ENCODE measurements around the gene FAIM2.

The FAIM2 gene

DNA sequence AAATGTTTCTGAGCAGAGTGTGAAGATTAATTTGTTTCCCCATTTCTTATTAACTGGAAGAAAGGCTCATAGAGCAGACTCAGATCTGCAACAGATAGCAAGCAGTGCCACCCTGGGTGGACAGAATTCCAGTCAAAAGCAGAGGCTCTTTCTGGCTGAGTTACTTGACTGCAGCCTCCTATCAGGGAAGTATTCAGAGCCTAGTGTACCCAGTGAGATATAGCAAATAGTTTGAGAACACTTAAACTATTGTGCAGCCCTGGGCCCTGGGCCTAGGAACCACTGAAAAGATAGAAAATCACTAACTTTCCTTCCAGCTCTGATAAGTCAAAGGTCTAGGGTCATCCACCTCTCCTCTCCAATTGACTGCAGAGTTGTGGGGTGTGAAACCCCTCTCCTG is 35.6 kb upstream of the FAIM2 start:
- no peak for DNase-seq

DNA sequence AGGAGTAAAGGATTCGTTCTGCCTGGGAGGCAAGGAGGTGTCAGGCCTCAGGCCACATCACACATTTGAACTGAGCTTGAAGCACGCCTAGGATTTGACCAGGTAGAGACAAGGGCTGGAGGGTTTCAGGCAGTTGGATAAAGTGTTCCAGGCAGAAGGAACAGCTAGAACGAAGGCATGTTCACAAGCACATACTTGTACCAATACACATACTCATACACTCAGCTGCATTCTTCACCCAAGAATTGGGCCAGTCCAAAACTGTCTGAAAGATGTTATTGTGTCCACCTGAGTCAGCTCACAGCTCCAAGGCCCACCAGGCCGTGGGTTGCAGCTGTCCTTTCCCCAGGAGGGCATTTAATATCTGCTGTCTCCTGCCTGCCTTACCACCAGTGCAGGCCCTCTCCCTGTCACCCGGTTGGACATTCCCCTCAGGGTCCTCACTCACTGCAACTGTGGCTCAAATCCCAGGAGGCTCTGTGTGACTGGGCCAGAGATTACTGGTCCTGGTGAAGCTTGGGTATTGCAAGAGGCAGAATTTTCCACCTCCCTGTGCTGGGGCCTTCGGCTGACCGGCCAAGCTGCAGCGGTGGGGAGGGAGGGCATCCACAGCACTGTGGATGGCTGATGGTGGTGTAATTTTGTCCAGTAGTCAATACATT is 34.1 kb upstream of the FAIM2 start:
- DNase-seq: no peak

DNA sequence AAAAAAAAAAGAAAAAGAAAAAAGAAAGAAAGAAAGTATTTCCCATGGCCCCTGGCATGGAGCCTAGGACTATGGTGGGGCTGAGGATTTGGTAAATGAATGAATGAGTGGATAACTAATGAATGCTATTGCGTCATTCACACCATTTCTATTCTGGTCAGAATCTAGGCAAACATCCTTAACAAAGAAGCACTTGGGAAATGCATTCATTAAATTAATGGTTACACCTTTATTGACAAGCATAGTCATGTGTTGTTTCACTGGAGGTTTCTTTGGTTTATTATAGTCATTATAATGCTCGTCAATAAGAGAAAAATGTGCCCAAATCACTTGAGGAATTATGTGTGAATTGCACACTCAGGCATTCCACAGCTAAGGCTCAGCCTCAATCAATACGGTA is 33.2 kb upstream of the FAIM2 start:
- DNase-seq: no peak

DNA sequence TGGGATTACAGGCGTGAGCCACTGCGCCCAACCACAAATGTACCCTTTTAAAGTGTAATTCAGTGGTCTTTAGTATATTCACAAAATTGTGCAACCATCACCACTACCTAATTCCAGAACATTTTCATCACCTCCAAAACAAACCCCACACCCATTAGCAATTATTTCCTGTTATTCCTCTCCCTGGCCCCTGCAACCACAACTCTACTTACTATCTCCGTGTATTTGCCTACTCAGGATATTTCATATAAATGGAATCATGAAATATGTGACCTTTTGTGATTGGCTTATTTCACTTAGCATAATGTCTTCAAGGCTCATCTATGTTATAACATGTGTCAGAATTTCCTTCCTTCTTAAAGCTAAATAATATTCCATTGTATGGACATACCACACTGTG is 30.8 kb upstream of the FAIM2 start:
- no peak for DNase-seq

DNA sequence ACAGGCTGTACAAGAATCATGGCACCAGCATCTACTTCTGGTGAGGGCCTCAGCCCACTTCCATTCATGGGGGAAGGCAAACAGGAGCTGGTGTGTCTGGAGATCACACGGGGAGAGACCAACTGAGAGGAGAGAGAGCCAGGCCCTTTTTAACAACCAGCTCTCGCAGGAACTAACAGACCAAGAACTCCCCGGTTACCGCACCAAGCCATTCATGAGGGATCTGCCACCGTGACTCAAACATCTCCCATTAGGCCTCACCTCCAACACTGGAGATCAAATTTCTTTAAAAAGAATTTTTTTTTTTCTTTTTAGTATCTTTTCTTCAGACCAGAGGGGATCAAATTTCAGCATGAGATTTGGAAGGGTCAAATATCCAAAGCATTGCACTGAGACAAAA is 30.1 kb upstream of the FAIM2 start:
- no peak for DNase-seq

DNA sequence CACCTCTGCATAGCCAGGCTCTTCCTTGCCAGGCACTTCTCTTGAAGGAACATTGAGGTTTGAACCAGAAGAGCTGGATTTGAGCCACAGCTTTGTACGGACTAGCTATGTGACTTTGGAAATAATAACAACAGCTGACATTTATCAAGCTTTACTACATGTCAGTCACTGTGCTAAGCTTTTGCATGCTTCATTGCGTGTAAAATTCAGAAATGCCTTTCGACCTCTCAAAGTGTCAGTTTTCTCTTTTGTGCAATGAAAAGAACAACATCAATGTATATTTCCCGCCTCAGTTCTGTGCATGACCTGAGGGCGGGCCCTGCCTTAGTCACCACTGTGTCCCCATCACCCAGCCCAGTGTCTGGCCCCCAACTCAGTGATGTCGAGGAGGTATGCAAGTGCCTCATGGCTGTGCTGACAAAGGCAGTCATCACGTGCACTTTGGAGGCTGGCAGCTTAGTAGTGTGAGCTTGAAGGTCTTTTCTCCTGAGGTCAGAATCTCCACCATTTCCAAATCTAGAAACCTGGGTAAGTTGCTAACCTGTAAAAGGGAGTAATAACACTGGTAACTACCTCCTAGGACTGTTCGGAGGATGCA is 28.9 kb upstream of the FAIM2 start:
- DNase-seq: no peak

DNA sequence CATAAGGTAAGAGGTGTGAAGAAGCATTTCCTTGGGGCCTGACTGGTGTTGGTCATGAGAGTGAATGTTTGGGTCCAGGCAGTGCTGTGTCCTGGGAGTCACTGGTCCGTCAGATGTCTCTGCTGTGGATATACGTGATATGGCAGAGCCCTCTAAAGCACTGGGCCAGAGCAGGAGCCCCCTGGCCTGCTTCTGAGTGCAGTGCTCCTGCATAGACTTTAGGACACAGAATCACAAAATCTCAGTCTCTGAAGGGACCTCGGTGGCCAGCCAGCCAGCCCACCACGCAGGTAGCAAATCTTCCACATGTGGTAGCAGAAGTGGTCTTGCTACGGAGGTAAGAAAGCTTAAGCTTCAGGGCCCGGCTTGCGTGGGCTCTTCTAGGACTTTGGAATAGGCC is 28.3 kb upstream of the FAIM2 start:
- no peak for DNase-seq

DNA sequence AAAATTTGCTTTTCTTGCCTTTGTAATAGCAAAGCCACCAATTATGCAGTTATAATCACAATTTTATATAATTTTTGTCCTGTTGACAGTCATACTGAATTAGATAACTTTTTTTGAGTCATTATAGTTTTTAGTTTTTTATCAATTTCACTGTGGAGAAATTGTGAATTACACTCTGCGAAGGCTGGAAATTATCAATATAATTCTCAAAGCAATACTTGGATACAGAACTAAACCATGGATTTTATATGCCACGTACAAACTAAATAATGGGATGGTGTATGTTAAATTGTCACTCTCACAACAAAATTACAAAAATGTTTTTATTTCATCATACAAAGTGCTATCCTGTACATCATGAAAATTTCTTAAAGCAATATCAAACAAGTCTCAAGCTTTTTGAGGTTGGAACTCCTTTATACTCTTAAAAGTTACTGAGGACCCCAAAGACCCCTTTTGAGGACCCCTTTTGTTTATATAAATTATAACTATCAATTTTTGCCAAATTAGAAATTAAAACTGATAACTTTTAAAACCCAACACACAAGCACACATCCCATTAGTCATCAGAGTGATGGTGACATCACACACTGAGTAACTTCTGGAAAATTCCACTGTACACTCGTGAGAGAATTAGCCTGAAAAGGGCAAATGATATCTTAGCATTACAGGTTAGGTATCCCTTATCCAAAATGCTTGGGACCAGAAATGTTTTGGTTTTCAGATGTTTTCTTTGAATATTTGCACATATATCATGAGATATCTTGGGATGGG is 27.0 kb upstream of the FAIM2 start:
- no peak for DNase-seq

DNA sequence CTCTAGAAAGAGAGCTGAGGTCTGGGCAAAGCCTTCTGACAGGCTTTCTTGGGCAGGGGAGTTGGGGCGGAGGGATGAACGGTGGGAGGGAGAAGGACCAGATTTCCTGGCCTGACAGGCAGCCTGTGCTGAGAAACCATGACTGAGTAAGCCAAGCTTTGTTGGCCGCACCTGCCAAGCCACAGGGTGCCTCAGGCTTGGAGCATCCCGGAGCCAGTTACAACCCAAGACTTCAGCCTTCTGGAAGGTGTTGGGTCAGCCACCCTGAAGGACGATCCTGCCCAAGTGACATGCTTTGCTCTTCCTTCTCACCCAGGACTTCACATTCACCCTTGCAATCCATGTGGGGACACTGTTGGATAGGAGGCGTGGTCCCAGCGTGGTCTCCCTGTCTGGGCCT is 25.9 kb upstream of the FAIM2 start:
- no peak for DNase-seq

DNA sequence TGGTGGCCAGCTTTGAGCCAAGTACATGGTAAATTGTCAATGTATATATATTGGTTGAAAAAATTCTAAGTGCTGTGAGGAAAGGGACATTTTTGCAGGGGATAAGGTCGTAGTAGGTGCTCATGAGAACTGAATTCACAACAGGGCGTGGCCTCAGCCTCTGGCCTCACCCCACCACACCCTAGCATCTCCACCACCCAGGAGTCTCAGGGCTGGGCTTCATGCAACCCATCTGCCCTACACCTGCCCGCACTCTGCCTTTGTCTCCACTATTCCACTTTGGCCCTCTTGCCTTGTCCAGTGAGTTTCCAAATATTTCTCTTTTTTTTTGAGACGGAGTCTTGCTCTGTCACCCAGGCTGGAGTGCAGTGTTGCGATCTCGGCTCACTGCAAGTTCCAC is 24.8 kb upstream of the FAIM2 start:
- DNase-seq: no peak

DNA sequence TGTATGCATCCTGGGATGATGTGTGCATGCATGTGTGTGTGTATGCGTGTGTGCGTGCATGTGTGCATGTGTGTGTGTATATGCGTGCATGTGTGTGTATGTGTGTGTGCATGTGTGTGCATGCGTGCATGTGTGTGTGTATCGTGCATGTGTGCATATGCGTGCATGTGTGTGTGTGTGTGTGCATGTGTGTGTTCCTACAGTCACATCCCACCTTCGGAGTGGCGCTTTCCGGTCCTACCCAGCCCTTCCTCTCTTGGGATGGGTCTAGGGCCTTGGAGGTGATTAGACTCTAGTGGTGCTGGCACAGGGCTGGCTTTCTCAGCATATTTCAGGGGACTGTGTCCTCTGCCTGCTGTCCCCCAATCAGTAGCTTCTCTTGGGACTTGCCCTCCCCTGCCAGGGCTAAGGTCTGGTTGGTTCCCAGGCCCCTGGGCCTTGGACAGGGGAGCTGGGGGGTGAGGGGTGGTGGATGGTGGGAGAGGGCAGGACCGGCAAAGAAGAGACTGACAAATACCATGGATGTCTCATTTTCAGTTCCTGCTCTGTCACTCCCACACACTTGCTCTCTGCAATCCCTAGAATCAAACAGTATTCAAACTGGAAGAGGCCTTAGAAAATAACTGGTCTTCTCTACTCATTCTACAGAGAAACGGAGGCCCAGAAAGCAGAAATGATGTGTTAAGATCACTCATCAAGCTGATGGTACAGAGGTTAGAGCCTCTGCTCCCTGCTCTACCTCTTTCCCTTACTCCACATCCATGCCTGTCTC is 21.9 kb upstream of the FAIM2 start:
- DNase-seq: no peak

DNA sequence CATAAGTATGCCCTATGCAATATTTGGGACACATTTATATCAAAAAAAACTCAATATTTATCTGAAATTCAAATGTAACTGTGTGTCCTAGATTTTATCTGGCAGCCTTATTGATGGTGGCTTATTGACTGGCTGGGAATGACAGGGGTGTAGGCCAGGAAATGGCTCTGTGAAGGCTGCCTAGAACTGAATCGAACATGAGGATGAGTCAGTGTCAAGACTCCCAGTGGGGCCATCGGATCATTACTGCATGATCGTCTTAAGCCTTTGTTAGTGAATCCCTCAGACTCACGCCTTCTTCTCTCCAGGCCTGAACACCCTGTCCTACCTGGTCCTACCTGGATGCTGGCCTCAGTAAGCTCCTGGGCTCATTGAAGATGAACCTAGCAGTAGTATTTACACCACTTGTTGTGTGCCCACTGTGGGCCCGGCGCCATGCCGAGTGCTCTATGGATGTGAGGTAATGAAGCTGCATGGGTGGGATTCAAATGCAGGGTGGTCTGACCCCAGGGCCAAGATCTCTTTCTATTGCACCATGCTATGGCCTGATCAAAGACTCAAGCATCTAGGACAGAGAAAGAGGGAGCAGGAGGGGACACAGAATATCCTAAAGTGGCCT is 21.0 kb upstream of the FAIM2 start:
- no peak for DNase-seq

DNA sequence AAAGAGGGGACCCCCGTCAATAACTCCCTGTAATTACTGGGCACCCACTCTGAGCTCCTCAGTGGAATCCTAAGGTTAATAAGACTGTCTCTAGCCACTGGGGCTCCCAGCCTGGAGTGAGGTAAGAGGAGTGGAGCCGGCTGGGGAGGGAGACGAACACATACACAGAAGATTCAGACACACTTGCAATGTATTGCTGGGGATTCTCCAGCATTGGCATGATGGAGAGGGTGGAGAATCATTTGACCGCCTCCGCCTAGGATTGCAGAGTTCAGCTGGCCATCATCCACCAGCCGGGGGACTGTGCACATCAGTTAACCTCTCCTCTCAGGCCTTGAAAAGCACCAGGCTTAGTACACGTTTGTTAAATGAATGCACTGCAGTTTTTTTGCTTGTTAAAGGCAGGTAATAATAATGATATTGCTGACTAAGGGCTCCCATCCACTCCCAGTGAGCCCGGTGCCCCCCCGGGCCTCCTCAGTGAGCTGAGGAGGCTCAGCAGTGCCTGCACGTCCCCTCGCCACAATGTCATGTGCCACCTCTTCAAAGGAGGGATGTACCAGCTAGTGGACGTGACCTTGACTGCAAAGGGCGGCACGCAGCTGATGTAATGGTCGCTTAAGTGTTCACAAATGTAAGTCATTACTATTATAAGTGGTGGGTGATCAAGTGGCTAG is 20.3 kb upstream of the FAIM2 start:
- DNase-seq: no peak

DNA sequence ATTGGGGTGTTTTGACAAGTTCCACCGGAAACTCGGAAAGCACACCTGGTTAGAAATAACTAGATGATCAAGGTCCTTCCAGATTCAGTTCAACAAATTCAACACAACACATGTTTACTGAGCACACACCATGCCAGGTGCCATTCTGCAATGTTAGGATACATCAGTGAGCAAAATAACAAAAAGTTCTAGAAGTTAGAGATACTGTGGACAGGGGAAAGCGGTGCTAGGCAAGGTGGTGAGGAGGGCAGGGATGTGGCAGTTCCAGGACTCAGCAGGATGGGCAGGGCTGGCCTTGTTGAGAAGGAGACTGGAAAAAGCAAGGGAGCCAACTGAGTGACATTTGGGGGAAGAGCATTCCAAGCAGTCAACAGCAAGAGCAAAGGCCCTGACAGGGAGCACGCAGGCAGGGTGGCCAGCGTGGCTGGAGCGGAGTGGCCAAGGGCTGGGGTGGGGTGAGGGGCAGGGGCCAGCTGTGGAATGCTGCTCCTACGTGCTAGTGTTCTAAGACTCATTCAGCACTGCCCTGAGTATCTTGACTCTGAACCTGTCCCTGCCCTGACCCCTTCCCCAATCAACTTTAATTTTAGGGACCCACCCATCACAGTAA is 19.4 kb upstream of the FAIM2 start:
- DNase-seq: no peak

DNA sequence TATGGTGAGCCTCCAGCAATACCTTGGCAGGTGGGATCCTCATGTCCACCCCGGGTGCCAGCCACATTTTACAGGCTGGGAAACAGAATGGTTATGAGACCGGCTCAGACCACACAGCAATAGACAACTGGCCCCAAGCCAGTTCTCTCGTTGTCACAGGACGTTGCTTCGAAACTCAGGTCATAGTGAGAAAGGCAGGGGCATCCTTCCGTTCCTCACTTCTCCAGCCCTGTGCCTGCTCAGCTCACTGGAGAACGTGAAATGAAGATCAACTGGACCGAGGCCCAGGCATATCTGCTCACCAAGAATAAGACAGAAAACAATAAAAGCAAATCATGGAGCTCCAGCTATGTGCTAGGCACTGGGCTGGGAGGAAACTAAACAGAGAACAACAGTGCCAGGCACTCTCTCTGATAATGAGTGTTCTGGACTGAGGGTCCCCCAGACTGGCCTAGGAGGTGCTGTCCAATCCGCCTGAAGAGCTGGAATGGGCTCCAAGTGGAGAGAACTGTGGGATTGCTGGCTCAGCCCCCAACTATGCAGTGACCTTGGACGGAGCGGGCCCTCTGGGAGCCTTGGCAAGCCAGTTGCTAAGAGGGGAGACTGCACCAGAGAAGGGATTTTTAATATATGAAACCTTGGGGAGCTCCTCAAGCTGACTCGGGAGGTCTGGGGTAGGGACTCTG is 18.8 kb upstream of the FAIM2 start:
- no peak for DNase-seq

DNA sequence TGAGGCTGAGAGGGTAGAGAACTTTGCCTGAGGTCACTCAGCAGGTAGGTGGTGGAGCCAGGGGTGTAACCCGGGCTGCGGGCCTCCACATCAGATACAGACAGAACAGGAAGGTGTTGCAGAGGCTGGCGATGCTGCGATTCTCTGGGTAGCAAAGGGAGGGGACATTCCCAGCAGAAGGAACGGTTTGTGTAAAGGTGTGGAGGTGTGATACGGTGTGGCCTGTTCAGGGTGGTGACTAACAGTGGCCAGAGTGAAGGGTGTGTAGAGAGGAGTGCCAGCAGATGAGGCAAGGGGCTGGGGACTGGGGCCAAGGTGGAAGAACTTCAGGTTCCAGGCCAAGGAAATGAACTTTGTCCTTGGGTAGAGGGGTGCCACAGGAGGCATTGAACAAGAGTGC is 18.2 kb upstream of the FAIM2 start:
- no peak for DNase-seq

DNA sequence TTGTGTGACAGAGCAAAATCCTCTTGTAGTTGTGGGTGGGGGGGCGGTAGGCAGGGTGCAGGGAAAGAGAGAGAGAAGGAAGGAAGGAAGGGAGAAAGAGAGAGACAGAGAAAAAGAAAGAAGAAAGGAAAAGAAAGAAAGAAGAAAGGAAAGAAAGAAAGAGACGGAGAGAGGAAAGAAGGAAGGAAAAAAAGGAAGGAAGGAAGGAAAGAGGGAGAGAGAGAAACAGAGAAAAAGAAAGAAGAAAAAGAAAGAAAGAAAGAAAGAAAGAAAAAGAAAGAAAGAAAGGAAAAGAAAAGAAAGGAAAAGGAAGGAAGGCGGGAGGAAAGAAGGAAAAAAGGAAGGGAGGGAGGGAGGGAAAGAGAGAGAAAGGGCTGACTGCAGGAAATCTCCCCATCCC is 17.6 kb upstream of the FAIM2 start:
- no peak for DNase-seq

DNA sequence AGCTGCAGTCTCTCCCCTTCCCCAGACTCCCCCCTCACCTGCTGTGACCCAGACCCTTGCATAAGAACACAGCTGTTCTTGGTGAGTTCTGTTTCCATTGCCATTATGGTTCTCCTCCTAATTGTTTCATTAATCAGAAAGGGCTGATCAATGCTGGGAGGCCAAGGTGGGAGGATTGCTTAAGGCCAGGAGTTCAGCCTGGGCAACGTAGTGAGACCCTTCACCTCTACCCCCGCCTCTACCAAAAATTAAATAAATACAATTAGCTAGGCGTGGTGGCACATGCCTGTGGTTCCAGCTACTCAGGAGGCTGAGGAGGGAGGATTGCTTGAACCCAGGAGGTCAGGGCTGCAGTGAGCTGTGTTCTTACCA is 17.2 kb upstream of the FAIM2 start:
- DNase-seq: no peak

DNA sequence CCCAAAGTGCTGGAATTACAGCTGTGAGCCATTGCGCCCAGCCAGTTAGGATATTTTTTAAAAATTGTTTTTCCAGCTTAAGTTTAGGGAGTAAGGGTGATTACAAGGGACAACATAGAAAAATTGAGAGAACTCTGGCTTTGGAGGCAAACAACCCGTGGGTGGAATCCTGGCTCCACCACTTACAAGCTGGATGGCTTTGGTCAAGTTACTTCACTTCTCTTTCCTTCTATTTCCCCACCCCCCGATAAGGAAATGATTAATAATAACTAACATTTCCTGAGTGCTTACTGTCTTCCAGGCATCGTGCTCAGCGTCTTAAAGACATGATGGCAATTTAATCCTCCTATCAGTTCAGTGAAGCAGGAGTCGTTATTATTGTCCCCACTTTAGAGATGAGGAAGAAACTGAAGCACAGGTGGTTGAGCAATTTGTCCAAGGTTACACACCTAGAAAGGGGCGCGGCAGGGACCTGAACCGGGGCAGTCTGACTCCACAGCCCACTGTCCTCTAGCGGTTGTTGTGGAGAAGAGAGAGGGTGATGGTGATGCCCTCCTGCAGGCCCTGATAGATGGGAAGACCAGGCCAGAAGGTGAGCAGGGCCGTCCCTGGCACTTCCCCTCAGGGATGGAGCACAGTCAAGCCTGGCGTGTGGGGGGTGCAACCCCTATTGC is 16.7 kb upstream of the FAIM2 start:
- no peak for DNase-seq

DNA sequence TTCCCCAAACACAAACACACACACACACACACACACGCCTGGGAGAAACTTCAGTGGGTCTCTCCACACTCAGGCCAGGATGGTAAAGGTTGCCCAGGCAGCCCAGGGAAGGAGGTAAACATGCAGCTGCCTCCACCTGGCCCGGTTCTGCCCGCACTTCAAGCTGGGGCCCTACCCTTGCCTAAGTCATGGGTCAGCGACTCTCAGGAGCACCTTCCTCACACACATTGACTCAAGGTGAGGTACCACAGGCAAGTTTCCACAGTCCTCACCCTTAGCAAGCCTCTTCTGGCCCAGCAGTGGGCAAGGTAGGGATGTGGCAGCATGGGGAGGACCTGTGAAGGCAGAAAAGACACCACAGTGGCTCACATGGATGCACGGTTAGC is 14.1 kb upstream of the FAIM2 start:
- no peak for DNase-seq

DNA sequence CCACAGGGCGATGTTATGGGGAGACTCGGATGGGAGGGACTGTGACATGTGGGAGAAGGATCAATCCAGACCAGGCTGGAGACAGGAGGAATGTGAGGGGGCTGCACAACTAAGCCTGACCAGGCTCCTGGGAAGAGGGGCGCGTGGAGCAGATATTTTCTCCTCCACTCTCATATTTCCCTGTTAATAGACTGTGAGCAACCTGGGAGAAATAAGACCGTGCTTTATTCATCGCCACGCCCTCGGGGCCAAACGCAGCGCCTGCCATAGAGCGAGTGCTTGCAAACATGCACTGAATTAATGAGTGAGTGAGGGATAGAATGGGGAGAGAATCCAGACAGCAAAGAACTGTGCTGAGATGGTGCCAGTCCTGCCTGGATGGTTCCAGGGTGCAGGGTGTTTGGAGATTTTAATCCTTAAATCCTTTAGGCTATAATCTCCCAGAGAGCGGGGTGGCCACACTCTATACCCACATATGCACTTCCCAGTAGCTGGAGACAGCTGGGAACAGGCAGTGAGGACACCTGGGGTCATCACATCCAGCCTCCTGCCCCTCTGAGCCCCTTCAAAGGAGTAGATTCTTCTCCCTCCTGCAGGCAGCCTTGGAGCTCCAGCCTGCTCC is 13.6 kb upstream of the FAIM2 start:
- DNase-seq: no peak
